GM12878 (cell line): Measurements from ENCODE around the gene ZNF559. TPM values are rescaled to one million over a fixed set of nuclear protein-coding genes. Genes with fewer than 3 reads are reported as not detected.

Source experiments
- ATAC-seq: fragments of 200-7000 bp; cut with Tn5 transposase; 3 replicates; pipeline ENCODE4 v1.9.1; 2020; ENCODE audit warnings: mild to moderate bottlenecking, moderate library complexity
- BruUV-seq: library from RNA; stranded (reverse); fragments of 400-500 nt; replicated peaks from 2 replicates; lab custom pipeline; 2021; lab: Mats Ljungman, UMichigan
- CTCF ChIA-PET: fragments of 300-600 bp; sonication (Branson Sonifier 250); formaldehyde crosslinking; extraction: SDS; loops from one replicate; lab custom pipeline; 2021; ENCODE audit warnings: inconsistent platforms; lab: Yijun Ruan, JAX
- POLR2A ChIA-PET: fragments of 350-600 bp; formaldehyde crosslinking; extraction: SDS; loops from one replicate; lab custom pipeline; 2021; ENCODE audit warnings: inconsistent platforms; lab: Charles Lee
- RAD21 ChIA-PET: fragments of 300-600 bp; sonication (Branson Sonifier 250); formaldehyde crosslinking; loops from one replicate; lab custom pipeline; 2023; ENCODE audit warnings: antibody characterized with exemption; ENCODE audit not compliant: unreplicated experiment; lab: Charles Lee
- SMC1A ChIA-PET: fragments of 300-600 bp; sonication (Branson Sonifier 250); formaldehyde crosslinking; loops from one replicate; lab custom pipeline; 2023; ENCODE audit not compliant: unreplicated experiment, uncharacterized antibody; lab: Charles Lee
- DNase-seq: peaks from one replicate; pipeline ENCODE4 v3.0.0-alpha.2; 2011; ENCODE audit warnings: low read depth, low spot score
- FAIRE-seq: peaks from 3 replicates; lab custom pipeline; 2011; peaks lifted over from hg19 to GRCh38; lab: Jason Lieb, UNC
- H2AFZ ChIP-seq: 2 replicates; pipeline ENCODE4 v1.6.0; 2011; ENCODE audit warnings: low read depth, low read length, control low read depth; ENCODE audit not compliant: control insufficient read depth
- H3K27ac ChIP-seq: 2 replicates; pipeline ENCODE4 v1.5.1; 2011; ENCODE audit warnings: control low read depth; ENCODE audit not compliant: control insufficient read depth, insufficient read depth
- H3K27me3 ChIP-seq, 2 experiments: replicated peaks in 1 of 2; 2 replicates each; pipeline versions ENCODE4 v1.6.0 to v1.6.1; 2011; ENCODE audit warnings: low read length in 1 of 2; ENCODE audit not compliant: control insufficient read depth in 2 of 2, insufficient read depth in 2 of 2
- H3K36me3 ChIP-seq, 2 experiments: 2 replicates each; pipeline ENCODE4 v1.5.1; 2011; ENCODE audit warnings: low read length in 1 of 2; ENCODE audit not compliant: control insufficient read depth in 2 of 2, insufficient read depth in 2 of 2
- H3K4me1 ChIP-seq: 2 replicates; pipeline ENCODE4 v1.6.1; 2011; ENCODE audit warnings: mild to moderate bottlenecking, low read length, moderate library complexity, mixed read lengths; ENCODE audit not compliant: control insufficient read depth, insufficient read depth
- H3K4me2 ChIP-seq: 2 replicates; pipeline ENCODE4 v1.6.0; 2011; ENCODE audit warnings: control low read depth; ENCODE audit not compliant: control insufficient read depth, insufficient read depth
- H3K4me3 ChIP-seq: fragments of 200-600 bp; sonication (generic); 2 replicates; pipeline ENCODE4 v1.5.1; 2016
- H3K79me2 ChIP-seq: 2 replicates; pipeline ENCODE4 v1.6.0; 2011; ENCODE audit warnings: low read length; ENCODE audit not compliant: control insufficient read depth, insufficient read depth
- H3K9ac ChIP-seq: 2 replicates; pipeline ENCODE4 v1.8.0; 2011; ENCODE audit warnings: low read length, control low read depth, mixed read lengths; ENCODE audit not compliant: control insufficient read depth, insufficient read depth
- H3K9me3 ChIP-seq: replicated peaks from 3 replicates; pipeline ENCODE4 v1.5.1; 2011; ENCODE audit warnings: mild to moderate bottlenecking, low read length; ENCODE audit not compliant: control insufficient read depth, insufficient read depth
- H4K20me1 ChIP-seq: 2 replicates; pipeline ENCODE4 v1.6.0; 2011; ENCODE audit not compliant: control insufficient read depth, insufficient read depth
- EED ChIP-seq: sonication (generic); IDR thresholded peaks from 2 replicates; pipeline ENCODE4 v1.6.1; 2016; ENCODE audit warnings: antibody characterized with exemption, low read depth
- GATAD2B ChIP-seq: fragments of 450-650 bp; conservative IDR thresholded peaks from 2 replicates; pipeline ENCODE4 v1.6.1; 2017; ENCODE audit warnings: low read depth, mild to moderate bottlenecking, moderate library complexity
- HDAC6 ChIP-seq: fragments of 200-600 bp; sonication (generic); IDR thresholded peaks from one replicate; pipeline ENCODE4 v1.8.0; 2017; ENCODE audit warnings: antibody characterized with exemption; ENCODE audit not compliant: unreplicated experiment
- IRF4 ChIP-seq: IDR thresholded peaks from 2 replicates; pipeline ENCODE4 v1.6.1; 2011; ENCODE audit warnings: low read depth, low read length
- POU2F2 ChIP-seq: IDR thresholded peaks from 3 replicates; pipeline ENCODE4 v1.6.1; 2011; ENCODE audit warnings: low read depth, mild to moderate bottlenecking, low read length, borderline replicate concordance
- RAD51 ChIP-seq: fragments of 450-650 bp; IDR thresholded peaks from 2 replicates; pipeline ENCODE4 v1.6.1; 2016; ENCODE audit warnings: moderate library complexity, mild to moderate bottlenecking, inconsistent platforms
- SIX5 ChIP-seq: IDR thresholded peaks from 2 replicates; pipeline ENCODE4 v1.6.1; 2011; ENCODE audit warnings: mild to moderate bottlenecking, low read depth, low read length, moderate library complexity; ENCODE audit not compliant: severe bottlenecking
- WGBS: methylation state at CpG from one replicate; pipeline ENCODE4 v1.1.6; 2016; ENCODE audit warnings: low lambda C conversion rate; ENCODE audit not compliant: insufficient replicate concordance, insufficient coverage; ENCODE audit errors: missing lambda C conversion rate; 5-methylcytosine and 5-hydroxymethylcytosine counted together
- in situ Hi-C: fragments of 300-500 bp; cut with MboI; formaldehyde crosslinking; loops from 9 replicates; pipeline ENCODE4 v1.14.3; 2018; ENCODE audit warnings: mixed read lengths
- intact Hi-C: fragments of 100-400 bp; cut with micrococcal nuclease; formaldehyde crosslinking; loops from one replicate; pipeline ENCODE4 v1.14.2; 2022; ENCODE audit not compliant: unreplicated experiment
- polyA plus RNA-seq, 11 experiments: library from polyadenylated mRNA; depleted of rRNA in 4 of 11; unstranded in 6 of 11; stranded (reverse) in 5 of 11; fragments of >200 nt; fragmentation: Nextera tagmentation in 4 of 11; fragmentation: Illumina TruSeq in 1 of 11; extraction: Ambion mirVana in 4 of 11; extraction: Trizol in 1 of 11; gene quantifications; 1 replicate in 1 of 11; 2 replicates in 10 of 11; pipeline versions ENCODE4 v1.2.1 to v1.2.3, GENCODE V29; 2011 to 2016; ENCODE audit warnings: inconsistent platforms in 2 of 11, missing spikeins in 2 of 11, low read depth in 1 of 11
- total RNA-seq, 4 experiments: library from RNA; depleted of rRNA in 3 of 4; stranded (reverse); fragments of >200 nt in 3 of 4; fragmentation: Illumina TruSeq in 1 of 4; extraction: Trizol in 1 of 4; gene quantifications; 2 replicates each; pipeline versions ENCODE4 v1.2.1 to v1.2.3, GENCODE V29; 2013 to 2021
- TF ChIP-seq, protein P1 (sequence below): fragments of 450-650 bp; IDR thresholded peaks from 2 replicates; pipeline ENCODE4 v1.6.1; 2017; ENCODE audit warnings: borderline replicate concordance
- TF ChIP-seq, protein P2 (sequence below): fragments of 450-650 bp; IDR thresholded peaks from 2 replicates; pipeline ENCODE4 v1.6.1; 2017; ENCODE audit warnings: mild to moderate bottlenecking, moderate library complexity
- TF ChIP-seq, protein P3 (sequence below): fragments of 150-350 bp; IDR thresholded peaks from 2 replicates; pipeline ENCODE4 v1.6.1; 2014; ENCODE audit warnings: mild to moderate bottlenecking, low read depth, low read length

Gene ZNF559
- total and polyA plus RNA-seq, 10 of the 15 experiments (the other 5 are each of a cell fraction or from before 2014, with no cell fraction given), result 4.4 to 13.8 (median 9.8) TPM

DNA sequence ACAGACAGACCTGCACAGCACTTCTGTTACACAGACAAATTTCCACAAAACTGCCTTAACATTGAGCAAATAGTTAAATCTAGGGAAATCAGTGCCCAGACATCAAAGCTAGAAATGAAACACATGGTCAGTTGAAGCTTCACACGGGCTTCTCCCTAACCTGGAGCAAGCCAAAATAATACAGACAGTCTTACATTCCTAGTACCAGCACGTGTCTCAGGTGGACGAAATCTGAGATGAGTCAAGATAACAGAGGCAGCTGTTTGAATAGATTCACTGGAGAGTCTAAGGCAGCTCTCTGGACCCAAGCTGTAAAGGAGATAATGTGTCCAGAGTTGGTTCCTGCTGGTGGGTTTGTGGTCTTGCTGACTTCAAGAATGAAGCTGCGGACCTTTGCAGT is 10.2 kb upstream of the ZNF559 start:
- intact Hi-C loops (loop anchor here (5.0 to 10.0 kb wide), 2 partner anchors 121 to 479 kb away; partner anchors contain the start of gene ZNF266), in situ Hi-C loops (no loop called here)
- H4K20me1 ChIP-seq, result no peaks in the 10 kb centered on the region
- no peak overlapping the region for H3K4me3 ChIP-seq
- no peak for FAIRE-seq
- ChIA-PET POLR2A (no interaction called here), RAD21 (no interaction called here), CTCF (interaction anchor here (0.7 kb wide), 1 partner anchor 10 kb away, joined by 4 read pairs; the partner anchor contains the start of gene ZNF559), SMC1A (no interaction called here)
- BruUV-seq, result no TSS peak
- peaks cover 2% of the 10 kb centered on the region for H3K9me3 ChIP-seq
- H3K27ac ChIP-seq, result no peak overlapping the region
- WGBS, result 12% methylated on average over 4 of the region's 4 CpGs
- H3K36me3 ChIP-seq, result no peaks in the 10 kb centered on the region
- H3K4me2 ChIP-seq, result no peak overlapping the region
- ATAC-seq, result no peak
- H3K4me1 ChIP-seq, result no peaks in the 10 kb centered on the region
- TF ChIP-seq, protein P1, sequence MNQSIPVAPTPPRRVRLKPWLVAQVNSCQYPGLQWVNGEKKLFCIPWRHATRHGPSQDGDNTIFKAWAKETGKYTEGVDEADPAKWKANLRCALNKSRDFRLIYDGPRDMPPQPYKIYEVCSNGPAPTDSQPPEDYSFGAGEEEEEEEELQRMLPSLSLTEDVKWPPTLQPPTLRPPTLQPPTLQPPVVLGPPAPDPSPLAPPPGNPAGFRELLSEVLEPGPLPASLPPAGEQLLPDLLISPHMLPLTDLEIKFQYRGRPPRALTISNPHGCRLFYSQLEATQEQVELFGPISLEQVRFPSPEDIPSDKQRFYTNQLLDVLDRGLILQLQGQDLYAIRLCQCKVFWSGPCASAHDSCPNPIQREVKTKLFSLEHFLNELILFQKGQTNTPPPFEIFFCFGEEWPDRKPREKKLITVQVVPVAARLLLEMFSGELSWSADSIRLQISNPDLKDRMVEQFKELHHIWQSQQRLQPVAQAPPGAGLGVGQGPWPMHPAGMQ, result no peak
- TF ChIP-seq SIX5 (no peak), GATAD2B (no peak), EED (no peak), IRF4 (no peak), RAD51 (no peak), HDAC6 (no peak), POU2F2 (no peak)
- TF ChIP-seq, protein P2, sequence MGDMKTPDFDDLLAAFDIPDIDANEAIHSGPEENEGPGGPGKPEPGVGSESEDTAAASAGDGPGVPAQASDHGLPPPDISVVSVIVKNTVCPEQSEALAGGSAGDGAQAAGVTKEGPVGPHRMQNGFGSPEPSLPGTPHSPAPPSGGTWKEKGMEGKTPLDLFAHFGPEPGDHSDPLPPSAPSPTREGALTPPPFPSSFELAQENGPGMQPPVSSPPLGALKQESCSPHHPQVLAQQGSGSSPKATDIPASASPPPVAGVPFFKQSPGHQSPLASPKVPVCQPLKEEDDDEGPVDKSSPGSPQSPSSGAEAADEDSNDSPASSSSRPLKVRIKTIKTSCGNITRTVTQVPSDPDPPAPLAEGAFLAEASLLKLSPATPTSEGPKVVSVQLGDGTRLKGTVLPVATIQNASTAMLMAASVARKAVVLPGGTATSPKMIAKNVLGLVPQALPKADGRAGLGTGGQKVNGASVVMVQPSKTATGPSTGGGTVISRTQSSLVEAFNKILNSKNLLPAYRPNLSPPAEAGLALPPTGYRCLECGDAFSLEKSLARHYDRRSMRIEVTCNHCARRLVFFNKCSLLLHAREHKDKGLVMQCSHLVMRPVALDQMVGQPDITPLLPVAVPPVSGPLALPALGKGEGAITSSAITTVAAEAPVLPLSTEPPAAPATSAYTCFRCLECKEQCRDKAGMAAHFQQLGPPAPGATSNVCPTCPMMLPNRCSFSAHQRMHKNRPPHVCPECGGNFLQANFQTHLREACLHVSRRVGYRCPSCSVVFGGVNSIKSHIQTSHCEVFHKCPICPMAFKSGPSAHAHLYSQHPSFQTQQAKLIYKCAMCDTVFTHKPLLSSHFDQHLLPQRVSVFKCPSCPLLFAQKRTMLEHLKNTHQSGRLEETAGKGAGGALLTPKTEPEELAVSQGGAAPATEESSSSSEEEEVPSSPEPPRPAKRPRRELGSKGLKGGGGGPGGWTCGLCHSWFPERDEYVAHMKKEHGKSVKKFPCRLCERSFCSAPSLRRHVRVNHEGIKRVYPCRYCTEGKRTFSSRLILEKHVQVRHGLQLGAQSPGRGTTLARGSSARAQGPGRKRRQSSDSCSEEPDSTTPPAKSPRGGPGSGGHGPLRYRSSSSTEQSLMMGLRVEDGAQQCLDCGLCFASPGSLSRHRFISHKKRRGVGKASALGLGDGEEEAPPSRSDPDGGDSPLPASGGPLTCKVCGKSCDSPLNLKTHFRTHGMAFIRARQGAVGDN, result no peak
- TF ChIP-seq, protein P3, sequence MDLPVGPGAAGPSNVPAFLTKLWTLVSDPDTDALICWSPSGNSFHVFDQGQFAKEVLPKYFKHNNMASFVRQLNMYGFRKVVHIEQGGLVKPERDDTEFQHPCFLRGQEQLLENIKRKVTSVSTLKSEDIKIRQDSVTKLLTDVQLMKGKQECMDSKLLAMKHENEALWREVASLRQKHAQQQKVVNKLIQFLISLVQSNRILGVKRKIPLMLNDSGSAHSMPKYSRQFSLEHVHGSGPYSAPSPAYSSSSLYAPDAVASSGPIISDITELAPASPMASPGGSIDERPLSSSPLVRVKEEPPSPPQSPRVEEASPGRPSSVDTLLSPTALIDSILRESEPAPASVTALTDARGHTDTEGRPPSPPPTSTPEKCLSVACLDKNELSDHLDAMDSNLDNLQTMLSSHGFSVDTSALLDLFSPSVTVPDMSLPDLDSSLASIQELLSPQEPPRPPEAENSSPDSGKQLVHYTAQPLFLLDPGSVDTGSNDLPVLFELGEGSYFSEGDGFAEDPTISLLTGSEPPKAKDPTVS, result no peak
- no peaks in the 10 kb centered on the region for H3K27me3 ChIP-seq
- H2AFZ ChIP-seq, result no peak overlapping the region
- no peak for DNase-seq
- H3K9ac ChIP-seq, result no peak overlapping the region
- H3K79me2 ChIP-seq, result no peaks in the 10 kb centered on the region
